HCT116 (cell line): ENCODE data around the gene SENP3. TPM values are rescaled to one million over a fixed set of nuclear protein-coding genes. Genes with fewer than 3 reads are reported as not detected.

Source experiments
- ATAC-seq: fragments of 200-7000 bp; cut with Tn5 transposase; 2 replicates; pipeline ENCODE4 v1.9.1; 2020; ENCODE audit warnings: mild to moderate bottlenecking, moderate library complexity
- BruUV-seq: library from RNA; stranded (reverse); fragments of 400-500 nt; replicated peaks from 2 replicates; lab custom pipeline; 2021; lab: Mats Ljungman, UMichigan
- CTCF ChIA-PET: fragments of 300-600 bp; sonication (Branson Sonifier 250); formaldehyde crosslinking; loops from one replicate; lab custom pipeline; 2021; ENCODE audit warnings: antibody characterized with exemption; lab: Charles Lee
- POLR2A ChIA-PET: fragments of 300-600, 350-600 bp; sonication (Branson Sonifier 250); formaldehyde crosslinking; loops from one replicate; lab custom pipeline; 2021; ENCODE audit warnings: antibody characterized with exemption; lab: Charles Lee
- RAD21 ChIA-PET, 2 experiments: fragments of 300-600 bp; sonication (Branson Sonifier 250); formaldehyde crosslinking; loops; one replicate each; lab custom pipeline; 2023; ENCODE audit warnings: low total read pairs in 2 of 2; ENCODE audit not compliant: uncharacterized antibody in 2 of 2, unreplicated experiment in 2 of 2, low non-redundant PET in 1 of 2; lab: Charles Lee
- DNase-seq: peaks from one replicate; pipeline ENCODE4 v3.0.0-alpha.2; 2010; ENCODE audit warnings: low read depth, low spot score
- H2AFZ ChIP-seq: fragments of 200-600 bp; shearing (Covaris generic), sonication (generic); 2 replicates; pipeline ENCODE4 v1.6.1; 2017; ENCODE audit warnings: low read depth, mixed run types, mixed read lengths, antibody characterized with exemption, low read length; ENCODE audit not compliant: poor library complexity, severe bottlenecking
- H3K27ac ChIP-seq: 2 replicates; pipeline ENCODE4 v1.5.1; 2012; ENCODE audit warnings: low read depth, low read length
- H3K27me3 ChIP-seq: fragments of 200-600 bp; sonication (generic); 2 replicates; pipeline ENCODE4 v1.6.1; 2016; ENCODE audit warnings: mixed run types, low read length, mixed read lengths; ENCODE audit not compliant: insufficient read depth
- H3K36me3 ChIP-seq, 2 experiments: fragments of 200-500 bp in 1 of 2; fragments of 200-600 bp in 1 of 2; sonication (Bioruptor generic) in 1 of 2; sonication (generic) in 1 of 2; 2 replicates each; pipeline versions ENCODE4 v1.5.1 to v1.6.1; 2014 to 2016; ENCODE audit warnings: low read length in 2 of 2, inconsistent platforms in 1 of 2, mixed read lengths in 1 of 2, mixed run types in 1 of 2; ENCODE audit not compliant: insufficient read depth in 2 of 2, control insufficient read depth in 1 of 2
- H3K4me1 ChIP-seq, 2 experiments: fragments of 200-600 bp in 1 of 2; sonication (generic) in 1 of 2; 2 replicates each; pipeline versions ENCODE4 v1.5.1 to v1.6.1; 2012 to 2017; ENCODE audit warnings: low read length in 2 of 2, inconsistent platforms in 1 of 2, mild to moderate bottlenecking in 1 of 2, mixed read lengths in 1 of 2, mixed run types in 1 of 2, moderate library complexity in 1 of 2; ENCODE audit not compliant: insufficient read depth in 2 of 2, control insufficient read depth in 1 of 2
- H3K4me2 ChIP-seq: fragments of 200-600 bp; sonication (generic); 2 replicates; pipeline ENCODE4 v1.6.1; 2017; ENCODE audit warnings: mixed run types, low read length, mixed read lengths
- H3K4me3 ChIP-seq, 2 experiments: fragments of 200-600 bp in 1 of 2; sonication (generic) in 1 of 2; replicated peaks in 1 of 2; 2 replicates each; pipeline ENCODE4 v1.5.1; 2011 to 2016; ENCODE audit warnings: low read length in 2 of 2, control low read depth in 1 of 2, low read depth in 1 of 2, mild to moderate bottlenecking in 1 of 2, mixed read lengths in 1 of 2, mixed run types in 1 of 2
- H3K79me2 ChIP-seq: fragments of 200-600 bp; sonication (generic); 2 replicates; pipeline ENCODE4 v1.6.1; 2017; ENCODE audit warnings: mild to moderate bottlenecking, mixed run types, low read length, moderate library complexity, mixed read lengths; ENCODE audit not compliant: insufficient read depth
- H3K9ac ChIP-seq: fragments of 200-600 bp; sonication (generic); 2 replicates; pipeline ENCODE4 v1.6.1; 2016; ENCODE audit warnings: low read length, mixed read lengths
- H3K9me2 ChIP-seq: fragments of 200-600 bp; sonication (generic), shearing (Covaris generic); 2 replicates; pipeline ENCODE4 v1.6.1; 2017; ENCODE audit warnings: mixed run types, mild to moderate bottlenecking, moderate library complexity; ENCODE audit not compliant: insufficient read depth
- H3K9me3 ChIP-seq, 2 experiments: fragments of 200-500 bp in 1 of 2; fragments of 200-600 bp in 1 of 2; sonication (Bioruptor generic) in 1 of 2; sonication (generic) in 1 of 2; 2 replicates each; pipeline ENCODE4 v1.6.1; 2014 to 2017; ENCODE audit warnings: low read length in 2 of 2, mixed read lengths in 2 of 2, inconsistent platforms in 1 of 2, low read depth in 1 of 2, mild to moderate bottlenecking in 1 of 2, mixed run types in 1 of 2, moderate library complexity in 1 of 2; ENCODE audit not compliant: control insufficient read depth in 1 of 2, insufficient read depth in 1 of 2
- H4K20me1 ChIP-seq: fragments of 200-600 bp; sonication (generic), shearing (Covaris generic); 2 replicates; pipeline ENCODE4 v1.6.1; 2017; ENCODE audit warnings: mixed run types, mild to moderate bottlenecking, moderate library complexity; ENCODE audit not compliant: insufficient read depth
- CEBPB ChIP-seq: IDR thresholded peaks from 2 replicates; pipeline ENCODE4 v1.6.1; 2012; ENCODE audit warnings: low read depth
- CTCF ChIP-seq, 3 experiments: fragments of 200-600 bp in 1 of 3; sonication (generic) in 1 of 3; IDR thresholded peaks in 2 of 3; conservative IDR thresholded peaks in 1 of 3; 2 replicates each; pipeline ENCODE4 v1.5.1; 2012 to 2017; ENCODE audit warnings: low read depth in 2 of 3, low read length in 2 of 3, antibody characterized with exemption in 1 of 3, borderline replicate concordance in 1 of 3, control low read depth in 1 of 3, mild to moderate bottlenecking in 1 of 3, mixed read lengths in 1 of 3, mixed run types in 1 of 3, moderate library complexity in 1 of 3; ENCODE audit not compliant: insufficient read depth in 1 of 3
- EGR1 ChIP-seq: IDR thresholded peaks from 2 replicates; pipeline ENCODE4 v1.6.1; 2012; ENCODE audit warnings: low read depth
- ELF1 ChIP-seq: IDR thresholded peaks from 2 replicates; pipeline ENCODE4 v1.6.1; 2012; ENCODE audit warnings: low read depth, borderline replicate concordance
- JUND ChIP-seq: IDR thresholded peaks from 2 replicates; pipeline ENCODE4 v1.6.1; 2012
- POLR2A ChIP-seq: IDR thresholded peaks from 2 replicates; pipeline ENCODE4 v1.7.0; 2011; ENCODE audit warnings: borderline replicate concordance; ENCODE audit not compliant: insufficient read depth, insufficient read length; ENCODE audit errors: extremely low read depth
- POLR2AphosphoS5 ChIP-seq: IDR thresholded peaks from 2 replicates; pipeline ENCODE4 v1.6.1; 2011; ENCODE audit warnings: mild to moderate bottlenecking, low read depth, low read length, moderate library complexity
- SP1 ChIP-seq: IDR thresholded peaks from 2 replicates; pipeline ENCODE4 v1.6.1; 2012; ENCODE audit warnings: low read depth
- TCF7L2 ChIP-seq: IDR thresholded peaks from 2 replicates; pipeline ENCODE4 v1.7.0; 2011; ENCODE audit warnings: borderline replicate concordance, inconsistent platforms; ENCODE audit not compliant: insufficient read depth, insufficient read length; ENCODE audit errors: extremely low read depth
- ZFX ChIP-seq: fragments of 450-650 bp; IDR thresholded peaks from 2 replicates; pipeline ENCODE4 v1.6.1; 2017
- intact Hi-C: fragments of 100-400 bp; cut with micrococcal nuclease; formaldehyde crosslinking; loops from 2 replicates; pipeline ENCODE4 v1.10.0; 2022
- total RNA-seq: library from RNA; stranded (reverse); gene quantifications from one replicate; pipeline ENCODE4 v1.2.1, GENCODE V29; 2021; ENCODE audit not compliant: unreplicated experiment

The SENP3 gene
- total RNA-seq, 1 experiment from 2014 or later, result 73.8 TPM

- Histone ChIP-seq H3K9me3 (no peaks in the 10 kb centered on the region), H3K4me3 (no peak overlapping the region), H3K27ac (no peak overlapping the region), H3K9ac (no peak overlapping the region), H3K27me3 (no peaks in the 10 kb centered on the region)
- CTCF ChIA-PET, result no interaction called here
- DNase-seq, result no peak
- TF ChIP-seq SP1 (no peak), JUND (no peak), ZFX (no peak), CTCF (IDR thresholded peaks at IDR 0.05 in 2 of 3, conservative IDR thresholded peaks at IDR 0.05 in 1 of 3; ENCODE audit: borderline replicate concordance in 1 of 3, insufficient read depth in 1 of 3, low read depth in 2 of 3, low read length in 2 of 3) (no peak), EGR1 (no peak), CEBPB (no peak), POLR2A (no peak), POLR2AphosphoS5 (no peak), ELF1 (no peak), TCF7L2 (no peak)
- TF ChIP-seq, all 23 proteins: peak for 0
- ATAC-seq, result no peak
- peaks cover 4% of the 10 kb centered on the region; the same call in 1 of the 2 replicates for H3K79me2 ChIP-seq
- H4K20me1 ChIP-seq, result no peaks in the 10 kb centered on the region
- RAD21 ChIA-PET, result no interaction called here
- H2AFZ ChIP-seq, result no peak overlapping the region
- intact Hi-C loops, result no loop called here
- no peaks in the 10 kb centered on the region for H3K9me2 ChIP-seq
- BruUV-seq, result no TSS peak
- H3K36me3 ChIP-seq, result no peaks in the 10 kb centered on the region
- no peak overlapping the region for H3K4me2 ChIP-seq
- POLR2A ChIA-PET, result no interaction called here
- H3K4me1 ChIP-seq, result peaks cover 20 to 41% of the 10 kb centered on the region in 2 experiments
These were observed 5.1 kb upstream of the SENP3 start for GRCh38 chr17:7556627-7557026.
